PC-3 (cell line): ENCODE results near the gene BDKRB2.

Source experiments
- EZH2 ChIP-seq: fragments of 300-600 bp; sonication (generic); IDR thresholded peaks from one replicate; pipeline ENCODE4 v1.6.1; 2017; ENCODE audit warnings: antibody characterized with exemption, mild to moderate bottlenecking, low read length; ENCODE audit not compliant: unreplicated experiment
- EZH2phosphoT487 ChIP-seq: fragments of 300-600 bp; sonication (generic); IDR thresholded peaks from 2 replicates; pipeline ENCODE4 v1.6.1; 2018; ENCODE audit warnings: mild to moderate bottlenecking, antibody characterized with exemption, low read length, borderline replicate concordance
- TF ChIP-seq, protein P1 (sequence below): fragments of 300-600 bp; sonication (generic); conservative IDR thresholded peaks from 2 replicates; pipeline ENCODE4 v1.5.1; 2017; ENCODE audit warnings: antibody characterized with exemption, low read depth, mild to moderate bottlenecking, low read length

DNA sequence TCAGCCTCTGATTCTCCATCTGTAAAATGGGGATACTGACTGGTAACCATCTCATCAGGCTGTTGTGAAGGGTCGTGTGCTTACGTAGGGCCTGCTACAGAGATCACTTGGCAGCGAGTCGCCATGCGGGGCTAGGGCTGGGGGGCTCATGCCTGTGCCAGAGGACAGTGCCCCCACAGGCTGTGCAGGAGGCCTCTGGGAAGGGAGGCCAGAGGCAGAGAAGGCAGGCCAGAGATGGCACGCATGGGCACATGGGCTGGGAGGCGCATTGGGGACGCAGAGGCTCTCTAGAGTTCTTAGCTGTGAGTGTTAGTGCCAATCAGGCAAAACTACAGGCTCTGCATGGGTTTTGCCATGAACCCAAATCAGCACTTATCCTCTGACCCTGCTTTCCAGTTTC, 3.5 kb upstream of the BDKRB2 start:
- no peak for TF ChIP-seq EZH2phosphoT487
- TF ChIP-seq, protein P1, sequence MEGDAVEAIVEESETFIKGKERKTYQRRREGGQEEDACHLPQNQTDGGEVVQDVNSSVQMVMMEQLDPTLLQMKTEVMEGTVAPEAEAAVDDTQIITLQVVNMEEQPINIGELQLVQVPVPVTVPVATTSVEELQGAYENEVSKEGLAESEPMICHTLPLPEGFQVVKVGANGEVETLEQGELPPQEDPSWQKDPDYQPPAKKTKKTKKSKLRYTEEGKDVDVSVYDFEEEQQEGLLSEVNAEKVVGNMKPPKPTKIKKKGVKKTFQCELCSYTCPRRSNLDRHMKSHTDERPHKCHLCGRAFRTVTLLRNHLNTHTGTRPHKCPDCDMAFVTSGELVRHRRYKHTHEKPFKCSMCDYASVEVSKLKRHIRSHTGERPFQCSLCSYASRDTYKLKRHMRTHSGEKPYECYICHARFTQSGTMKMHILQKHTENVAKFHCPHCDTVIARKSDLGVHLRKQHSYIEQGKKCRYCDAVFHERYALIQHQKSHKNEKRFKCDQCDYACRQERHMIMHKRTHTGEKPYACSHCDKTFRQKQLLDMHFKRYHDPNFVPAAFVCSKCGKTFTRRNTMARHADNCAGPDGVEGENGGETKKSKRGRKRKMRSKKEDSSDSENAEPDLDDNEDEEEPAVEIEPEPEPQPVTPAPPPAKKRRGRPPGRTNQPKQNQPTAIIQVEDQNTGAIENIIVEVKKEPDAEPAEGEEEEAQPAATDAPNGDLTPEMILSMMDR: no peak
- no peak for TF ChIP-seq EZH2
